Panc1 (cell line): ENCODE measurements around the gene DDX41.

Source experiments
- CTCF ChIP-seq: fragments of 450-650 bp; IDR thresholded peaks from 2 replicates; pipeline ENCODE4 v1.5.1; 2017; ENCODE audit warnings: mild to moderate bottlenecking
- SIN3A ChIP-seq: IDR thresholded peaks from 2 replicates; pipeline ENCODE4 v1.6.1; 2012; ENCODE audit warnings: low read depth, mild to moderate bottlenecking, low read length, moderate library complexity, borderline replicate concordance; ENCODE audit not compliant: insufficient read depth

- TF ChIP-seq SIN3A (no peak), CTCF (no peak)
Observed at GRCh38 chr5:177539411-177539810, 22.6 kb upstream of the DDX41 start.
